ENCODE measurements around the gene DLG5.

GRCh38 chr10:77868523-77868922, 58.0 kb downstream of the DLG5 start:
- TF ChIP-seq, protein P1, sequence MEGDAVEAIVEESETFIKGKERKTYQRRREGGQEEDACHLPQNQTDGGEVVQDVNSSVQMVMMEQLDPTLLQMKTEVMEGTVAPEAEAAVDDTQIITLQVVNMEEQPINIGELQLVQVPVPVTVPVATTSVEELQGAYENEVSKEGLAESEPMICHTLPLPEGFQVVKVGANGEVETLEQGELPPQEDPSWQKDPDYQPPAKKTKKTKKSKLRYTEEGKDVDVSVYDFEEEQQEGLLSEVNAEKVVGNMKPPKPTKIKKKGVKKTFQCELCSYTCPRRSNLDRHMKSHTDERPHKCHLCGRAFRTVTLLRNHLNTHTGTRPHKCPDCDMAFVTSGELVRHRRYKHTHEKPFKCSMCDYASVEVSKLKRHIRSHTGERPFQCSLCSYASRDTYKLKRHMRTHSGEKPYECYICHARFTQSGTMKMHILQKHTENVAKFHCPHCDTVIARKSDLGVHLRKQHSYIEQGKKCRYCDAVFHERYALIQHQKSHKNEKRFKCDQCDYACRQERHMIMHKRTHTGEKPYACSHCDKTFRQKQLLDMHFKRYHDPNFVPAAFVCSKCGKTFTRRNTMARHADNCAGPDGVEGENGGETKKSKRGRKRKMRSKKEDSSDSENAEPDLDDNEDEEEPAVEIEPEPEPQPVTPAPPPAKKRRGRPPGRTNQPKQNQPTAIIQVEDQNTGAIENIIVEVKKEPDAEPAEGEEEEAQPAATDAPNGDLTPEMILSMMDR (IDR thresholded peaks at IDR 0.05): no peak
- TF ChIP-seq HOXB13 (CRISPR knock-in tag; IDR thresholded peaks at IDR 0.05; ENCODE audit: low read depth): no peak
- no peak for TF ChIP-seq POLR2A (IDR thresholded peaks at IDR 0.05; ENCODE audit: low read length)
- TF ChIP-seq ESRRA (IDR thresholded peaks at IDR 0.05; ENCODE audit: borderline replicate concordance, low read length): no peak
- TF ChIP-seq HOXB5 (CRISPR knock-in tag; IDR thresholded peaks at IDR 0.05): no peak
- TF ChIP-seq NPAS2 (CRISPR knock-in tag; IDR thresholded peaks at IDR 0.05; ENCODE audit: borderline replicate concordance): no peak
- TF ChIP-seq, protein P2, sequence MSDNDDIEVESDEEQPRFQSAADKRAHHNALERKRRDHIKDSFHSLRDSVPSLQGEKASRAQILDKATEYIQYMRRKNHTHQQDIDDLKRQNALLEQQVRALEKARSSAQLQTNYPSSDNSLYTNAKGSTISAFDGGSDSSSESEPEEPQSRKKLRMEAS (IDR thresholded peaks at IDR 0.05): no peak
- TF ChIP-seq RNF2 (IDR thresholded peaks at IDR 0.05; ENCODE audit: borderline replicate concordance, low read depth): no peak
- TF ChIP-seq POLR2AphosphoS2 (conservative IDR thresholded peaks at IDR 0.05; ENCODE audit: low read length): no peak

Data from A549 (cell line).